BJ (cell line): ENCODE results near the gene RGMA. TPM values are rescaled to one million over a fixed set of nuclear protein-coding genes. Genes with fewer than 3 reads are reported as not detected.

ENCODE experiments used
- CTCF ChIA-PET: fragments of 350-600 bp; formaldehyde crosslinking; extraction: SDS; loops from one replicate; lab custom pipeline; 2021; ENCODE audit warnings: antibody characterized with exemption, inconsistent platforms; lab: Yijun Ruan, JAX
- POLR2A ChIA-PET: fragments of 300-600 bp; sonication (Branson Sonifier 250); formaldehyde crosslinking; extraction: SDS; loops from one replicate; lab custom pipeline; 2021; ENCODE audit warnings: antibody characterized with exemption; lab: Charles Lee
- DNase-seq: peaks from one replicate; pipeline ENCODE4 v3.0.0-alpha.2; 2011; ENCODE audit warnings: low read depth
- H3K27me3 ChIP-seq: 2 replicates; pipeline ENCODE4 v1.6.0; 2011; ENCODE audit warnings: low read length; ENCODE audit not compliant: control insufficient read depth, insufficient read depth
- H3K36me3 ChIP-seq: 2 replicates; pipeline ENCODE4 v1.5.1; 2011; ENCODE audit warnings: low read length; ENCODE audit not compliant: control insufficient read depth, insufficient read depth
- H3K4me3 ChIP-seq: 2 replicates; pipeline ENCODE4 v1.5.1; 2011; ENCODE audit warnings: low read depth, mild to moderate bottlenecking, control low read depth, low read length
- CTCF ChIP-seq: IDR thresholded peaks from 2 replicates; pipeline ENCODE4 v1.5.1; 2011; ENCODE audit warnings: low read depth, mild to moderate bottlenecking, control low read depth, inconsistent platforms, low read length, moderate library complexity; ENCODE audit not compliant: insufficient read depth
- polyA plus RNA-seq: library from polyadenylated mRNA; depleted of rRNA; stranded (reverse); fragments of >200 nt; gene quantifications from 2 replicates; pipeline ENCODE4 v1.2.3, GENCODE V29; 2011

The RGMA gene
- polyA plus RNA-seq, 1 experiment: 0.34 TPM

GRCh38 chr15:93051236-93052089, 37.5 kb downstream of the RGMA start:
- CTCF ChIA-PET: interaction anchor here (0.8 kb wide), 1 partner anchor 21 kb away, joined by 4 read pairs; no protein-coding TSS in a partner anchor

GRCh38 chr15:93050648-93051047, 38.4 kb downstream of the RGMA start:
- POLR2A ChIA-PET: no interaction called here
- no peak for TF ChIP-seq CTCF
- CTCF ChIA-PET: interaction anchor here (2.1 kb wide), 1 partner anchor 20 kb away, joined by 5 read pairs; no protein-coding TSS in a partner anchor
- DNase-seq: no peak
- H3K4me3 ChIP-seq: no peak overlapping the region
- H3K27me3 ChIP-seq: no peaks in the 10 kb centered on the region
- H3K36me3 ChIP-seq: no peaks in the 10 kb centered on the region

More at GRCh38 chr15:93051236-93052089, 37.5 kb downstream of the RGMA start:
- H3K4me3 ChIP-seq: no peak overlapping the region
- TF ChIP-seq CTCF: no peak
- H3K27me3 ChIP-seq: no peaks in the 10 kb centered on the region
- POLR2A ChIA-PET: no interaction called here
- H3K36me3 ChIP-seq: no peaks in the 10 kb centered on the region
- DNase-seq: no peak

- DNase-seq: no peak
- POLR2A ChIA-PET: no interaction called here
- no peak for TF ChIP-seq CTCF
- no peaks in the 10 kb centered on the region for H3K36me3 ChIP-seq
- no peaks in the 10 kb centered on the region for H3K27me3 ChIP-seq
- CTCF ChIA-PET: interaction anchor here (2.1 kb wide), 1 partner anchor 20 kb away, joined by 5 read pairs; no protein-coding TSS in a partner anchor
- H3K4me3 ChIP-seq: no peak overlapping the region
These were observed 39.0 kb downstream of the RGMA start for GRCh38 chr15:93049914-93050578.

GRCh38 chr15:93049233-93049632, 39.8 kb downstream of the RGMA start:
- H3K27me3 ChIP-seq: no peaks in the 10 kb centered on the region
- H3K36me3 ChIP-seq: no peaks in the 10 kb centered on the region
- no peak for DNase-seq
- no peak overlapping the region for H3K4me3 ChIP-seq
- POLR2A ChIA-PET: no interaction called here
- no peak for TF ChIP-seq CTCF
- CTCF ChIA-PET: interaction anchor here (2.1 kb wide), 1 partner anchor 19 kb away, joined by 5 read pairs; no protein-coding TSS in a partner anchor

- ChIA-PET CTCF (interaction anchor here (2.1 kb wide), 1 partner anchor 18 kb away, joined by 5 read pairs; no protein-coding TSS in a partner anchor), POLR2A (no interaction called here)
- no peak for TF ChIP-seq CTCF
- DNase-seq: no peak
- H3K27me3 ChIP-seq: no peaks in the 10 kb centered on the region
- H3K36me3 ChIP-seq: no peaks in the 10 kb centered on the region
- H3K4me3 ChIP-seq: no peak overlapping the region
These were observed 40.3 kb downstream of the RGMA start for GRCh38 chr15:93048759-93049161.
